ENCODE data around the gene GTF2F1.
"Not testable (repeated sequence)": the region's sequence is repeated elsewhere in the genome, so short reads cannot be mapped to it uniquely, and the experiment has no call there.

GTF2F1 gene

DNA sequence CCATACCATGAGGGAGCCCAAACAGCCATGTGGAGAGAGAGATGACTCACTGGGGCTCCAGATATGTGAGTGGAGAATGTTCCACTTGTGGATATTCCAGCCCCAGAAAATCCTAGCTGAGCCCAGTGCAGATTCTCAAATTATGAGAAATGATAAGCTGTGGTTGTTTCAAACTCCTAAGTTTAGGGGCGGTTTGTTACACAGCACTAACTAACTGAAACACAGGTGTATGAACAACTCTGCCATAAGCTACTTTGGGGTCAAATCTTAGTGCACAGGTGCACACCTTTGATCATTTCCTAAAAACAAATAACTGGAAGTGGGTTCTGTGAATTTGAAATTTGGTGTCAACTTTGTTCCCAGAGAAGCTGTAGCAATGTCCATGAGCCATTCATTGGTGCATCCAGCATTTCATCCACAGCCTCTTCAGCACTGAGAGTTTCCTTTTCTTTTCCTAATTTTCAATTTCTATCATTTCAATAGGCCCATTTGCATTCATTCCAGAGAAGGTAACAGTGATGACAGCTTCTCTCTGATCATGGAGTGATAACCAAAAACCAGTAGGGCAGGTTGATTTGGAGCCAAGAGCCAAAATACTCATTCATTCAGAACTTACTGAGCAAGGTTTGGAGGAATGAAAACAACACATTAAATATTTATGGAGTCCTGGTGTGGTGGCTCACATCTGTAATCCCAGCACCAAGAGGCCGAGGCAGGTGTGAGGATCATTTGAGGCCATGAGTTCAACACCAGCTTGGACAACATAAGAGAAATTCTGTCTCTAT is 40.4 kb downstream of the GTF2F1 start:
- no peak for DNase-seq

DNA sequence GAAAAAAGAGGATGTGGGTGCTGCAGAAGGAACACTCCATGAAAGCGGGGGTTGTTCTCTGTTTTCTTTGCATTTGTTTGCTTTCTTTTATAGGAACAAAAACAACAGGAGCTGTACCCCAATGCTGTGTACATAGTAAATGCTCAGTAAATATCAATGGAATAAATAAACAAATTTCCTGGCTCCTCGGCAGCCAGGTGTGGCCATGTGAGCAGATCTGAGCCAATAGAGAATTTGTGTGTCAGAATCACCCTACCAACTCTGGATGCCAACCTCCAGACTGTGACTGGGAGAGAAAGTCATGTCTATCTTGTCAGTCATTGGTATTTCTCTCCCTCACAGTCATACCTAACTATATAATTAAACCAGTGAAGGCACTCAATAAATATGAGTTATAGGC is 42.3 kb downstream of the GTF2F1 start:
- DNase-seq: no peak

DNA sequence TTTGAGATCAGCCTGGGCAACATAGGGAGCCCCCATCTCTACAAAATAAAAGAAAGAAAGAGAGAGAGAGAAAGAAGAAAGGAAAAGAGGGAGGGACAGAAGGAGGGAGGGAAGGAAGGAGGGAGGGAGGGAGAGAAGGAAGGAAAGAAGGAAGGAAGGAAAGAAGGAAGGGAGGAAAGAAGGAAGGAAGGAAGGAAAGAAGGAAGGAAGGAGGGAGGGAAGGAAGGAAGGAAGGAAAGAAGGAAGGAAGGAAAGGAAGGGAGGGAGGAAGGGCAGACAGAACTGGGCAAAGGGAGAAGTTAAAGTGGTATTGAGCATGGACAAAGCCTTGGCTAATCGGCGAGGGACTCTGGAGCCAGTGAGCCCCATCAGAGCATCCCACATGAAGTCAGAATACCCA is 43.7 kb downstream of the GTF2F1 start:
- not testable (repeated sequence) for DNase-seq

DNA sequence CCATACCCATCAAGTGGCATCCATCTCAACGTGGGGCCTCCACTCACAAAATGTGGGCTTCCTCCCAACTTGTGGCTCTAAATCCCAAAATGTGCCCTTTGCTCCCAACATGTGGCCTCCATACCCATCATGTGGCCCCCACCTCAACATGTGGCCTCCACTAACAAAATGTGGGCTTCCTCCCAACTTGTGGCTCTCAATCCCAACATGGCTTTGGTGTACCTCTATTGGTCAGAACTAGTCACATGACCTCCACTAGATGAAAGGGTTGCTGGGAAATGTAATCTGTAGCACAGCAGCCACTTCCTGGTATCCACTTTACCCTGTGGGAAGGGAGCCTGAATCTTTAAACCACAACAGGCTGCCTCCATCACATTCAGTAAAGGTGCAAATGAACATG is 49.5 kb downstream of the GTF2F1 start:
- no peak for DNase-seq

DNA sequence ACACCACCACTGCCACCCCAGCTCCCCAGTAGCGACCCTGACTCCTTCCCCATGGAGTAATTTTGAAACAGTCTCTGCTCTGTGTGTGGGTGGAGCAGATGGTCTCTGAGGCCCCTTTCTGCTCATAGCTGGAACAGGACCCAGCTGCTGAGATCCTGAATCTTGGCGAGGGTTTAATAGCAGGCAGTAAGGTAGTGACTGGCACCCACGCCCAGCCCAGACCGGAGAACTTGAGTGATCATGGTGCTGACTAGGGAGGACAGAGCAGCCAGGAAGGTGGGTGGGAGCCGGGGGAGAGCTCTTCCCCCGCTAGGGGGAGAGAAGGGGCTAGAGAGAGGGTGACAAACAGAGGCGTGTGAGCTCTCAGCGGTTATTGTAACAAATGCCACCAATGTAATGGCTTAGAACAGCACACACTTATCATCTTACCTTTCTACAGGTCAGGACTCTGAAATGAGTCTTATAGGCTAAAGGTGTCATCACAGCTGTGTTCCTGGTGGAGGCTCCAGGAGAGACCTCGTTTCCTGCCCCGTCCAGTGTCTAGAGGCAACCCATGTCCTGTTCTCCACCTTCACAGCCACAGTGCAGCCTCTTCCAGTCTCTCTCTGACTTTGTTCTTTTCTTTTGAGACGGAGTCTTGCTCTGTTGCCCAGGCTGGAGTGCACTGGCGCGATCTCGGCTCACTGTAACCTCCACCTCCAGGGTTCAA is 52.3 kb downstream of the GTF2F1 start:
- DNase-seq: no peak

DNA sequence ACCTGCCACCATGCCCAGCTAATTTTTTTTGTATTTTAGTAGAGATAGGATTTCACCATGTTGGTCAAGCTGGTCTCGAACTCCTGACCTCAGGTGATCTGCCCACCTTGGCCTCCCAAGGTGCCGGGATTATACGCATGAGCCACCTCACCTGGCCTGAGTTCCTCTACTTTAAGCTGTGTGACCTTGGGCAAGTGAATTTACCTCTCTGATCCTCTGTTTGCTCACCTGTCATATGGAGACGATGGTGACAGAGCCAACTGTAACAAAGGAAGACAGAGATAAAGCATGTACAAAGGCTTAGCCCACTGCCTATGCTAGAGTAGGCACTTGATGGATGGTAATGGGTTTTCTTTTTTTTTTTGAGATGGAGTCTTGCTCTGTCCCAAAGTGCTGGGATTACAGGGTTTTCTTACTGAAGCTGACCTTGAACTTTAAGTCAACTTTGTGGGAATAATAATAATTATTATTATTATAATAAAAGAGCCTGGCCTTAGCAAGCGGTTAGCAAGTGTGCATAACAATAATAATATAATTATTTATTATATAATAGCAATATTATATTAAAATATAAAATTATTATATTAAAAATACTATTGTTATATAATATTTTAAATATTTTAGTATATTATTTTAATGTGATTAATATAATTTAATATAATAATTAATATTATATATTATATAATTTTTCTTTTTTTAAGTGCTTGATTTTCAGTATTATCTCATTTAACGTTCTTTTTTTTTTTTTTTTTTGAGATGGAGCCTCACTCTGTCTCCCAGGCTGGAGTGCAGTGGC is 58.3 kb downstream of the GTF2F1 start:
- DNase-seq: no peak

DNA sequence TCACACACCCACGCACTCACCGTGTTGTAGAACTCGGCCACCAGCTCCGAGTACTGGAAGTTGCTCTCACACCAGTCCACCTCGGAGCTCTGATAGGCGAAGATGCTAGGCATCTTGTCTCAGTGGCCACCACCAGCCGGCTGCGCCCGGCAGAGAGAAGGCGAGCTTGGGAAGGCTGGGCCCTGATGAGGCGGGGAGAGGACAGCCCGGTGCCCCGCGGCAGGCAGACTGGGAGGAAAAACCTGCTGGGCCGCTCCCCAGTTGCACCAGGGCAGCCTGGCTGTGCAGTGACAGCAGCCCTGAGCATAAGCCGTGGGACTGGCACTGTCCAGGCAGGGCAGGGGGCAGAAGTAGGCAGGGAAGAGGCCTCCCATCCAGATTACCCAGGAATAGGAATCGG is 59.5 kb downstream of the GTF2F1 start, which contains the start of gene ACER1:
ACER1 (minus strand) TSS at position 174 of the 400 bp plus-strand sequence; CDS start at position 113, 61 bp downstream.
- no peak for DNase-seq

Data from kidney glomerular epithelial cell (primary cell).